Measurements from ENCODE around the gene GIT1.
A peak's percentile ranks its signal among the peaks of the same experiment; 100 is the strongest.

Gene GIT1

GRCh38 chr17:29620271-29620670 is 30.8 kb upstream of the GIT1 start:
- TF ChIP-seq CTCF (IDR thresholded peaks at IDR 0.05; ENCODE audit: control insufficient read depth, insufficient read depth, low read depth, low read length, missing control alignments): no peak
- DNase-seq (ENCODE audit: low read depth): no peak
- no peak overlapping the region for H3K4me3 ChIP-seq (ENCODE audit: control insufficient read depth, low read depth, low read length)

- no peak overlapping the region for H3K4me3 ChIP-seq (ENCODE audit: control insufficient read depth, low read depth, low read length)
- TF ChIP-seq CTCF (IDR thresholded peaks at IDR 0.05; ENCODE audit: control insufficient read depth, insufficient read depth, low read depth, low read length, missing control alignments): peak; percentile 11
These were observed 29.8 kb upstream of the GIT1 start for GRCh38 chr17:29619251-29619650.

GRCh38 chr17:29618272-29619065 is 29.0 kb upstream of the GIT1 start:
- DNase-seq (ENCODE audit: low read depth): no peak

More at GRCh38 chr17:29619251-29619650, 29.8 kb upstream of the GIT1 start:
- DNase-seq (ENCODE audit: low read depth): no peak

GRCh38 chr17:29617481-29618271 is 28.2 kb upstream of the GIT1 start:
- DNase-seq (ENCODE audit: low read depth): no peak
- H3K4me3 ChIP-seq (ENCODE audit: control insufficient read depth, low read depth, low read length): no peak overlapping the region
- peak; percentile 8 for TF ChIP-seq CTCF (IDR thresholded peaks at IDR 0.05; ENCODE audit: control insufficient read depth, insufficient read depth, low read depth, low read length, missing control alignments)

More at GRCh38 chr17:29618272-29619065, 29.0 kb upstream of the GIT1 start:
- H3K4me3 ChIP-seq (ENCODE audit: control insufficient read depth, low read depth, low read length): no peak overlapping the region
- TF ChIP-seq CTCF (IDR thresholded peaks at IDR 0.05; ENCODE audit: control insufficient read depth, insufficient read depth, low read depth, low read length, missing control alignments): no peak

- DNase-seq (ENCODE audit: low read depth): no peak
- no peak overlapping the region for H3K4me3 ChIP-seq (ENCODE audit: control insufficient read depth, low read depth, low read length)
These were observed 27.7 kb upstream of the GIT1 start for GRCh38 chr17:29617125-29617480.

More at GRCh38 chr17:29617125-29617480, 27.7 kb upstream of the GIT1 start:
- peak; percentile 42 for TF ChIP-seq CTCF (IDR thresholded peaks at IDR 0.05; ENCODE audit: control insufficient read depth, insufficient read depth, low read depth, low read length, missing control alignments)
